Fibroblast of lung (primary cell): Measurements from ENCODE around the gene RABL2B. TPM values are rescaled to one million over a fixed set of nuclear protein-coding genes. Genes with fewer than 3 reads are reported as not detected.
"Not testable (repeated sequence)": the region's sequence is repeated elsewhere in the genome, so short reads cannot be mapped to it uniquely, and the experiment has no call there.

ENCODE experiments used
- DNase-seq, 2 donors: peaks; one replicate each; pipeline versions ENCODE4 v3.0.0 to v3.0.0-alpha.2; 2010; ENCODE audit warnings: low read depth in 2 of 2
- H2AFZ ChIP-seq: 2 replicates; pipeline ENCODE4 v1.5.1; 2012; ENCODE audit warnings: low read length, control low read depth, inconsistent platforms
- H3K27ac ChIP-seq: 2 replicates; pipeline ENCODE4 v1.5.1; 2011; ENCODE audit warnings: low read length, control low read depth; ENCODE audit not compliant: insufficient read depth
- H3K27me3 ChIP-seq: 2 replicates; pipeline ENCODE4 v1.5.1; 2011; ENCODE audit warnings: mild to moderate bottlenecking, low read length; ENCODE audit not compliant: control insufficient read depth, insufficient read depth
- H3K36me3 ChIP-seq: 2 replicates; pipeline ENCODE4 v1.5.1; 2011; ENCODE audit warnings: low read length; ENCODE audit not compliant: control insufficient read depth, insufficient read depth
- H3K4me1 ChIP-seq: 2 replicates; pipeline ENCODE4 v1.5.1; 2011; ENCODE audit warnings: low read length; ENCODE audit not compliant: control insufficient read depth, insufficient read depth; ENCODE audit errors: extremely low read depth
- H3K4me2 ChIP-seq: 2 replicates; pipeline ENCODE4 v1.5.1; 2011; ENCODE audit warnings: low read length, control low read depth; ENCODE audit not compliant: insufficient read depth; ENCODE audit errors: extremely low read depth
- H3K4me3 ChIP-seq, 4 experiments: fragments of 200-600 bp in 1 of 4; sonication (generic) in 1 of 4; replicated peaks in 1 of 4; 2 replicates each; pipeline ENCODE4 v1.5.1; 2011 to 2016; ENCODE audit warnings: low read length in 4 of 4, low read depth in 3 of 4, mild to moderate bottlenecking in 3 of 4, control low read depth in 2 of 4, inconsistent platforms in 1 of 4, mixed read lengths in 1 of 4; ENCODE audit not compliant: insufficient read depth in 1 of 4; ENCODE audit errors: control extremely low read depth in 1 of 4
- H3K79me2 ChIP-seq: 2 replicates; pipeline ENCODE4 v1.5.1; 2012; ENCODE audit warnings: mild to moderate bottlenecking, low read length, inconsistent platforms; ENCODE audit not compliant: control insufficient read depth, insufficient read depth
- H3K9ac ChIP-seq: 2 replicates; pipeline ENCODE4 v1.5.1; 2011; ENCODE audit warnings: mild to moderate bottlenecking, low read length, control low read depth; ENCODE audit not compliant: insufficient read depth
- H3K9me3 ChIP-seq: 2 replicates; pipeline ENCODE4 v1.5.1; 2012; ENCODE audit warnings: low read depth, low read length; ENCODE audit not compliant: control insufficient read depth, insufficient read depth
- H4K20me1 ChIP-seq: 2 replicates; pipeline ENCODE4 v1.5.1; 2011; ENCODE audit warnings: low read length; ENCODE audit not compliant: control insufficient read depth, insufficient read depth; ENCODE audit errors: extremely low read depth
- EZH2 ChIP-seq: IDR thresholded peaks from 2 replicates; pipeline ENCODE4 v1.5.1; 2012; ENCODE audit warnings: low read length, control low read depth, mild to moderate bottlenecking; ENCODE audit errors: missing control alignments
- polyA plus RNA-seq, 2 donors: library from polyadenylated mRNA; depleted of rRNA in 1 of 2; stranded (reverse) in 1 of 2; unstranded in 1 of 2; fragments of >200 nt; gene quantifications; 2 replicates each; pipeline ENCODE4 v1.2.1, GENCODE V29; 2011 to 2012; ENCODE audit warnings: missing spikeins in 1 of 2
- total RNA-seq: library from RNA; depleted of rRNA; stranded (reverse); fragments of >200 nt; gene quantifications from 2 replicates; pipeline ENCODE4 v1.2.1, GENCODE V29; 2014
- TF ChIP-seq, protein P1 (sequence below), 2 donors: IDR thresholded peaks in 1 of 2; conservative IDR thresholded peaks in 1 of 2; 1 replicate in 1 of 2; 2 replicates in 1 of 2; pipeline ENCODE4 v1.5.1; 2011 to 2012; ENCODE audit warnings: low read length in 2 of 2, control low read depth in 1 of 2, inconsistent platforms in 1 of 2, low read depth in 1 of 2, mild to moderate bottlenecking in 1 of 2

Gene RABL2B
- total and polyA plus RNA-seq, 2 donors (not counting 1 experiment from before 2014, with no cell fraction given) = 11.4 to 23.6 TPM

- H3K79me2 ChIP-seq, H3K4me2 ChIP-seq, H3K4me3 ChIP-seq, H4K20me1 ChIP-seq, DNase-seq, H3K27ac ChIP-seq, H3K36me3 ChIP-seq, H3K27me3 ChIP-seq, H2AFZ ChIP-seq, H3K4me1 ChIP-seq, H3K9me3 ChIP-seq, H3K9ac ChIP-seq: not testable (repeated sequence)
Observed at GRCh38 chr22:50744424-50744823, 39.0 kb downstream of the RABL2B start.

DNA sequence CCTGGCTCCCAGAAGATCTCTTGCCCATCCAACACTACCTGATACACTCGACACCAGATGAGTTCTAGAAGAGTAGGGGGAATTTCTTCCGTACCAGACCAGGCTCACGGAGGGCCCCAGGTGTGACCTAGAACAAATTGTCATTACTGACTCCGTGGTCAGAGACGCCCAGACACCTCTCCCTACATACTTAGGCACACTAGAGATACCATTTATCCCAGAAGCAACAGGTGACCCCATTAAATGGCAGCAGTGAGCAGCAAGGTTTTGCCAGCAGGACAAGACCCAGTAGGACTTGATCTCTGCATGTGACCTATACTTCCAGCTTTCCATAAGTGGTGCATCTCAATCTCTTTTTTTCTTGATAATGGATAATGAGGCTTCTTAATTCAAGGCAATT, 42.7 kb downstream of the RABL2B start:
- not testable (repeated sequence) for H3K79me2 ChIP-seq, DNase-seq, H2AFZ ChIP-seq, H3K9me3 ChIP-seq, H3K9ac ChIP-seq, H3K4me2 ChIP-seq, H3K4me1 ChIP-seq, H3K27me3 ChIP-seq, H3K36me3 ChIP-seq, H3K4me3 ChIP-seq, H4K20me1 ChIP-seq, H3K27ac ChIP-seq

- TF ChIP-seq EZH2 = no peak
- TF ChIP-seq, protein P1, sequence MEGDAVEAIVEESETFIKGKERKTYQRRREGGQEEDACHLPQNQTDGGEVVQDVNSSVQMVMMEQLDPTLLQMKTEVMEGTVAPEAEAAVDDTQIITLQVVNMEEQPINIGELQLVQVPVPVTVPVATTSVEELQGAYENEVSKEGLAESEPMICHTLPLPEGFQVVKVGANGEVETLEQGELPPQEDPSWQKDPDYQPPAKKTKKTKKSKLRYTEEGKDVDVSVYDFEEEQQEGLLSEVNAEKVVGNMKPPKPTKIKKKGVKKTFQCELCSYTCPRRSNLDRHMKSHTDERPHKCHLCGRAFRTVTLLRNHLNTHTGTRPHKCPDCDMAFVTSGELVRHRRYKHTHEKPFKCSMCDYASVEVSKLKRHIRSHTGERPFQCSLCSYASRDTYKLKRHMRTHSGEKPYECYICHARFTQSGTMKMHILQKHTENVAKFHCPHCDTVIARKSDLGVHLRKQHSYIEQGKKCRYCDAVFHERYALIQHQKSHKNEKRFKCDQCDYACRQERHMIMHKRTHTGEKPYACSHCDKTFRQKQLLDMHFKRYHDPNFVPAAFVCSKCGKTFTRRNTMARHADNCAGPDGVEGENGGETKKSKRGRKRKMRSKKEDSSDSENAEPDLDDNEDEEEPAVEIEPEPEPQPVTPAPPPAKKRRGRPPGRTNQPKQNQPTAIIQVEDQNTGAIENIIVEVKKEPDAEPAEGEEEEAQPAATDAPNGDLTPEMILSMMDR (conservative IDR thresholded peaks at IDR 0.05 in 1 of 2, IDR thresholded peaks at IDR 0.05 in 1 of 2; ENCODE audit: low read depth in 1 of 2, low read length in 2 of 2) = no peak
Observed at GRCh38 chr22:50739894-50740293, 43.5 kb downstream of the RABL2B start.

DNA sequence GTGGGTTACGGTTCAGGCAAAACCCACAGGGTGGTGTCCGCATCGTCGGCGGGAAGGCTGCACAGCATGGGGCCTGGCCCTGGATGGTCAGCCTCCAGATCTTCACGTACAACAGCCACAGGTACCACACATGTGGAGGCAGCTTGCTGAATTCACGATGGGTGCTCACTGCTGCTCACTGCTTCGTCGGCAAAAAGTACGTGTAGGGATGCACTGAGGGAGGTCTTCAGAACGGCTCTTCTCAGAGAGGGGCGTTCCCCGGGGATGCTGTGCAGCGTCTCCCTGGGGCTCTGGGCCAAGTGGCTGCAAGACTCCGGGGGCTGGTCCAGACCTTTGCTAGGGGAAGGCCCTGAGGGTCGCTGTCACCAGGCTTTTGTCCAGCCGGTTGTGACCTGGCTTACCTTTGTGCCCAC, 44.2 kb downstream of the RABL2B start:
- no peak for DNase-seq

More at GRCh38 chr22:50739894-50740293, 43.5 kb downstream of the RABL2B start:
- no peak overlapping the region for H2AFZ ChIP-seq
- no peak for DNase-seq
- H3K4me2 ChIP-seq = no peak overlapping the region
- H3K9me3 ChIP-seq = no peaks in the 10 kb centered on the region
- no peaks in the 10 kb centered on the region for H3K79me2 ChIP-seq
- H3K27ac ChIP-seq = no peak overlapping the region
- H3K4me1 ChIP-seq = no peaks in the 10 kb centered on the region
- H3K36me3 ChIP-seq = no peaks in the 10 kb centered on the region
- no peaks in the 10 kb centered on the region for H3K27me3 ChIP-seq
- H3K9ac ChIP-seq = no peak overlapping the region
- H4K20me1 ChIP-seq = no peaks in the 10 kb centered on the region
- no peak overlapping the region for H3K4me3 ChIP-seq

More for the DNA sequence above, 44.2 kb downstream of the RABL2B start:
- no peak overlapping the region for H3K27ac ChIP-seq
- H3K9me3 ChIP-seq = no peaks in the 10 kb centered on the region
- H3K79me2 ChIP-seq = no peaks in the 10 kb centered on the region
- TF ChIP-seq, protein P1 (conservative IDR thresholded peaks at IDR 0.05 in 1 of 2, IDR thresholded peaks at IDR 0.05 in 1 of 2; ENCODE audit: low read depth in 1 of 2, low read length in 2 of 2) = no peak
- TF ChIP-seq EZH2 = no peak
- H3K4me3 ChIP-seq = no peak overlapping the region
- no peaks in the 10 kb centered on the region for H3K36me3 ChIP-seq
- H4K20me1 ChIP-seq = no peaks in the 10 kb centered on the region
- H3K9ac ChIP-seq = no peak overlapping the region
- H3K4me2 ChIP-seq = no peak overlapping the region
- no peaks in the 10 kb centered on the region for H3K4me1 ChIP-seq
- H2AFZ ChIP-seq = no peak overlapping the region
- no peaks in the 10 kb centered on the region for H3K27me3 ChIP-seq
